Effector memory CD8-positive, alpha-beta T cell (primary cell): ENCODE results near the gene RTP2.

Experiments
- ATAC-seq: fragments of 150-1000 bp; cut with Tn5 transposase; replicated peaks from 2 replicates; pipeline ENCODE4 v1.10.0; 2021; ENCODE audit warnings: mild to moderate bottlenecking, moderate library complexity
- DNase-seq, 3 experiments: peaks; one replicate each; pipeline ENCODE4 v3.0.0; 2021
- H3K27ac Mint-ChIP-seq, 2 donors: one replicate each; pipeline ENCODE4 v1.8.0; 2022; ENCODE audit warnings: mild to moderate bottlenecking in 2 of 2, mixed read lengths in 2 of 2, moderate library complexity in 2 of 2
- H3K27me3 Mint-ChIP-seq, 2 donors: one replicate each; pipeline ENCODE4 v1.8.0; 2022; ENCODE audit warnings: mixed read lengths in 2 of 2
- H3K36me3 Mint-ChIP-seq: one replicate; pipeline ENCODE4 v1.8.0; 2022; ENCODE audit warnings: mild to moderate bottlenecking, moderate library complexity, mixed read lengths; ENCODE audit not compliant: insufficient read depth
- H3K4me1 Mint-ChIP-seq, 2 donors: one replicate each; pipeline ENCODE4 v1.8.0; 2022; ENCODE audit warnings: low read depth in 2 of 2, mixed read lengths in 2 of 2
- H3K4me3 Mint-ChIP-seq, 2 donors: one replicate each; pipeline ENCODE4 v1.8.0; 2022; ENCODE audit warnings: mild to moderate bottlenecking in 2 of 2, mixed read lengths in 2 of 2, moderate library complexity in 2 of 2
- H3K9me3 Mint-ChIP-seq, 2 donors: one replicate each; pipeline ENCODE4 v1.8.0; 2022; ENCODE audit warnings: mixed read lengths in 2 of 2

The RTP2 gene

GRCh38 chr3:187735383-187735782, 33.0 kb upstream of the RTP2 start:
- Mint-ChIP-seq H3K4me1 (peaks cover 28% of the 10 kb centered on the region in 2 donors), H3K4me3 (peak overlapping the region in 1 of 2 donors; percentile 3), H3K9me3 (no peaks in the 10 kb centered on the region), H3K36me3 (peaks cover 56% of the 10 kb centered on the region), H3K27me3 (no peaks in the 10 kb centered on the region), H3K27ac (peak overlapping the region in 1 of 2 donors; percentile 98)
- DNase-seq (no peak), ATAC-seq (no peak)

GRCh38 chr3:187734841-187735240, 32.5 kb upstream of the RTP2 start:
- no peak overlapping the region for H3K4me3 Mint-ChIP-seq
- peaks cover 26 to 27% of the 10 kb centered on the region in 2 donors for H3K4me1 Mint-ChIP-seq
- H3K36me3 Mint-ChIP-seq = peaks cover 55% of the 10 kb centered on the region
- DNase-seq (no peak), ATAC-seq (no peak)
- H3K27ac Mint-ChIP-seq = no peak overlapping the region
- no peaks in the 10 kb centered on the region for H3K9me3 Mint-ChIP-seq
- H3K27me3 Mint-ChIP-seq = no peaks in the 10 kb centered on the region

- peaks cover 13% of the 10 kb centered on the region in 2 donors for H3K4me1 Mint-ChIP-seq
- DNase-seq = no peak
- H3K9me3 Mint-ChIP-seq = no peaks in the 10 kb centered on the region
- no peaks in the 10 kb centered on the region for H3K27me3 Mint-ChIP-seq
- no peak for ATAC-seq
- peaks cover 48% of the 10 kb centered on the region for H3K36me3 Mint-ChIP-seq
- no peak overlapping the region for H3K4me3 Mint-ChIP-seq
- H3K27ac Mint-ChIP-seq = no peak overlapping the region
These were observed 31.0 kb upstream of the RTP2 start for GRCh38 chr3:187733371-187733770.

GRCh38 chr3:187729598-187729997, 27.2 kb upstream of the RTP2 start:
- H3K36me3 Mint-ChIP-seq = peaks cover 44% of the 10 kb centered on the region
- H3K27ac Mint-ChIP-seq = no peak overlapping the region
- H3K4me1 Mint-ChIP-seq = no peaks in the 10 kb centered on the region
- H3K9me3 Mint-ChIP-seq = no peaks in the 10 kb centered on the region
- ATAC-seq = no peak
- no peak overlapping the region for H3K4me3 Mint-ChIP-seq
- no peak for DNase-seq
- H3K27me3 Mint-ChIP-seq = no peaks in the 10 kb centered on the region

- no peaks in the 10 kb centered on the region for H3K9me3 Mint-ChIP-seq
- H3K27me3 Mint-ChIP-seq = no peaks in the 10 kb centered on the region
- H3K4me1 Mint-ChIP-seq = no peaks in the 10 kb centered on the region
- no peak for DNase-seq
- no peak overlapping the region for H3K27ac Mint-ChIP-seq
- peaks cover 48% of the 10 kb centered on the region for H3K36me3 Mint-ChIP-seq
- ATAC-seq = no peak
- H3K4me3 Mint-ChIP-seq = no peak overlapping the region
These were observed 26.7 kb upstream of the RTP2 start for GRCh38 chr3:187728940-187729583.

GRCh38 chr3:187728248-187728647, 25.9 kb upstream of the RTP2 start:
- peaks cover 54% of the 10 kb centered on the region for H3K36me3 Mint-ChIP-seq
- no peak overlapping the region for H3K27ac Mint-ChIP-seq
- H3K4me1 Mint-ChIP-seq = no peaks in the 10 kb centered on the region
- no peaks in the 10 kb centered on the region for H3K27me3 Mint-ChIP-seq
- DNase-seq (no peak), ATAC-seq (no peak)
- no peaks in the 10 kb centered on the region for H3K9me3 Mint-ChIP-seq
- H3K4me3 Mint-ChIP-seq = no peak overlapping the region

- no peak overlapping the region for H3K4me3 Mint-ChIP-seq
- no peaks in the 10 kb centered on the region for H3K27me3 Mint-ChIP-seq
- H3K9me3 Mint-ChIP-seq = no peaks in the 10 kb centered on the region
- peaks cover 60% of the 10 kb centered on the region for H3K36me3 Mint-ChIP-seq
- no peaks in the 10 kb centered on the region for H3K4me1 Mint-ChIP-seq
- ATAC-seq (no peak), DNase-seq (no peak)
- peak overlapping the region; percentile 7 to 46 for H3K27ac Mint-ChIP-seq
These were observed 24.2 kb upstream of the RTP2 start for GRCh38 chr3:187726564-187726963.

- Mint-ChIP-seq H3K36me3 (peaks cover 64% of the 10 kb centered on the region), H3K4me3 (no peak overlapping the region), H3K4me1 (no peaks in the 10 kb centered on the region), H3K9me3 (no peaks in the 10 kb centered on the region), H3K27ac (no peak overlapping the region), H3K27me3 (no peaks in the 10 kb centered on the region)
- ATAC-seq (no peak), DNase-seq (no peak)
These were observed 23.5 kb upstream of the RTP2 start for GRCh38 chr3:187725653-187726370.

GRCh38 chr3:187725224-187725623, 22.9 kb upstream of the RTP2 start:
- Mint-ChIP-seq H3K27me3 (no peaks in the 10 kb centered on the region), H3K36me3 (peaks cover 66% of the 10 kb centered on the region), H3K4me1 (no peaks in the 10 kb centered on the region), H3K4me3 (no peak overlapping the region), H3K9me3 (no peaks in the 10 kb centered on the region), H3K27ac (no peak overlapping the region)
- ATAC-seq = no peak
- no peak for DNase-seq

GRCh38 chr3:187722206-187722612, 19.9 kb upstream of the RTP2 start:
- DNase-seq (no peak), ATAC-seq (no peak)
- H3K27me3 Mint-ChIP-seq = no peaks in the 10 kb centered on the region
- H3K9me3 Mint-ChIP-seq = no peaks in the 10 kb centered on the region
- H3K27ac Mint-ChIP-seq = no peak overlapping the region
- H3K4me3 Mint-ChIP-seq = no peak overlapping the region
- H3K36me3 Mint-ChIP-seq = peaks cover 56% of the 10 kb centered on the region
- no peaks in the 10 kb centered on the region for H3K4me1 Mint-ChIP-seq

GRCh38 chr3:187721055-187721454, 18.7 kb upstream of the RTP2 start:
- H3K9me3 Mint-ChIP-seq = no peaks in the 10 kb centered on the region
- no peak for DNase-seq
- no peak for ATAC-seq
- no peak overlapping the region for H3K4me3 Mint-ChIP-seq
- H3K27me3 Mint-ChIP-seq = no peaks in the 10 kb centered on the region
- H3K36me3 Mint-ChIP-seq = peaks cover 51% of the 10 kb centered on the region
- no peak overlapping the region for H3K27ac Mint-ChIP-seq
- no peaks in the 10 kb centered on the region for H3K4me1 Mint-ChIP-seq

- peaks cover 46% of the 10 kb centered on the region for H3K36me3 Mint-ChIP-seq
- H3K27ac Mint-ChIP-seq = peak overlapping the region in 1 of 2 donors; percentile 1
- no peaks in the 10 kb centered on the region for H3K9me3 Mint-ChIP-seq
- DNase-seq (no peak), ATAC-seq (no peak)
- H3K4me1 Mint-ChIP-seq = no peaks in the 10 kb centered on the region
- no peaks in the 10 kb centered on the region for H3K27me3 Mint-ChIP-seq
- no peak overlapping the region for H3K4me3 Mint-ChIP-seq
These were observed 17.9 kb upstream of the RTP2 start for GRCh38 chr3:187720337-187720670.

- DNase-seq (no peak), ATAC-seq (no peak)
- no peaks in the 10 kb centered on the region for H3K27me3 Mint-ChIP-seq
- no peaks in the 10 kb centered on the region for H3K9me3 Mint-ChIP-seq
- H3K4me1 Mint-ChIP-seq = peaks cover 0 to under 1% of the 10 kb centered on the region in 2 donors
- H3K4me3 Mint-ChIP-seq = no peak overlapping the region
- H3K27ac Mint-ChIP-seq = peak overlapping the region; percentile 1 to 50
- peaks cover 41% of the 10 kb centered on the region for H3K36me3 Mint-ChIP-seq
These were observed 17.4 kb upstream of the RTP2 start for GRCh38 chr3:187719628-187720336.

GRCh38 chr3:187718802-187719201, 16.4 kb upstream of the RTP2 start:
- peaks cover 32% of the 10 kb centered on the region for H3K36me3 Mint-ChIP-seq
- H3K4me1 Mint-ChIP-seq = peaks cover 9 to 10% of the 10 kb centered on the region in 2 donors
- ATAC-seq = no peak
- H3K27ac Mint-ChIP-seq = no peak overlapping the region
- DNase-seq = no peak
- no peaks in the 10 kb centered on the region for H3K9me3 Mint-ChIP-seq
- H3K27me3 Mint-ChIP-seq = no peaks in the 10 kb centered on the region
- H3K4me3 Mint-ChIP-seq = no peak overlapping the region
